Measurements from ENCODE around the gene TRMO. TPM values are rescaled to one million over a fixed set of nuclear protein-coding genes. Genes with fewer than 3 reads are reported as not detected.

Gene TRMO
- total and polyA plus RNA-seq, 9 of the 15 experiments (the other 6 are each of a cell fraction or from before 2014, with no cell fraction given), result 5.6 to 22.4 (median 16.2) TPM

- TF ChIP-seq REST (IDR thresholded peaks at IDR 0.05; ENCODE audit: borderline replicate concordance) (no peak), REST (CRISPR knock-in tag; IDR thresholded peaks at IDR 0.05; ENCODE audit: low read depth) (no peak), YBX1 (IDR thresholded peaks at IDR 0.05) (no peak), TAF7 (tag; IDR thresholded peaks at IDR 0.05) (no peak), ZNF316 (IDR thresholded peaks at IDR 0.05) (peak; percentile 3; the same call in 1 of the 2 replicates), RBM17 (IDR thresholded peaks at IDR 0.05; ENCODE audit: borderline replicate concordance, low read depth, low read length) (no peak), MXI1 (IDR thresholded peaks at IDR 0.05; ENCODE audit: low read depth, low read length) (no peak), PCBP1 (IDR thresholded peaks at IDR 0.05; ENCODE audit: low read depth, low read length, poor library complexity, severe bottlenecking) (peak; percentile 88), SPI1 (IDR thresholded peaks at IDR 0.05; ENCODE audit: borderline replicate concordance, low read depth, low read length) (peak; percentile 46; the same call in 1 of the 2 replicates), ZNF444 (CRISPR knock-in tag; IDR thresholded peaks at IDR 0.05) (no peak), SNRNP70 (optimal IDR thresholded peaks at IDR 0.05; ENCODE audit: low read depth, low read length) (no peak), ZNF592 (IDR thresholded peaks at IDR 0.05) (0 out of 2 replicates have a peak, but pooled peaks have one; percentile 6)
- TF ChIP-seq, protein P1, sequence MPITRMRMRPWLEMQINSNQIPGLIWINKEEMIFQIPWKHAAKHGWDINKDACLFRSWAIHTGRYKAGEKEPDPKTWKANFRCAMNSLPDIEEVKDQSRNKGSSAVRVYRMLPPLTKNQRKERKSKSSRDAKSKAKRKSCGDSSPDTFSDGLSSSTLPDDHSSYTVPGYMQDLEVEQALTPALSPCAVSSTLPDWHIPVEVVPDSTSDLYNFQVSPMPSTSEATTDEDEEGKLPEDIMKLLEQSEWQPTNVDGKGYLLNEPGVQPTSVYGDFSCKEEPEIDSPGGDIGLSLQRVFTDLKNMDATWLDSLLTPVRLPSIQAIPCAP (CRISPR knock-in tag; IDR thresholded peaks at IDR 0.05; ENCODE audit: borderline replicate concordance), result no peak
Measured at GRCh38 chr9:97934321-97935115, 12.2 kb upstream of the TRMO start (continued).
